GM12878 (cell line): ENCODE data around the gene TPPP3.

Experiments used
- FOXM1 ChIP-seq: IDR thresholded peaks from 2 replicates; pipeline ENCODE4 v1.6.1; 2012; ENCODE audit warnings: low read depth, mild to moderate bottlenecking, inconsistent platforms, low read length, moderate library complexity
- RAD21 ChIP-seq: IDR thresholded peaks from 2 replicates; pipeline ENCODE4 v1.6.1; 2011; ENCODE audit warnings: mild to moderate bottlenecking, low read depth, low read length, moderate library complexity; ENCODE audit not compliant: insufficient read depth
- SREBF1 ChIP-seq: IDR thresholded peaks from 2 replicates; pipeline ENCODE4 v1.6.1; 2012; ENCODE audit warnings: mild to moderate bottlenecking, low read length
- TF ChIP-seq, protein P1 (sequence below), 3 experiments: IDR thresholded peaks in 2 of 3; conservative IDR thresholded peaks in 1 of 3; 2 replicates each; pipeline ENCODE4 v1.5.1; 2011; ENCODE audit warnings: low read depth in 3 of 3, low read length in 3 of 3, mild to moderate bottlenecking in 3 of 3, control low read depth in 2 of 3, moderate library complexity in 2 of 3, inconsistent platforms in 1 of 3, mixed read lengths in 1 of 3; ENCODE audit not compliant: control insufficient read depth in 2 of 3, insufficient read depth in 1 of 3; ENCODE audit errors: extremely low read depth in 1 of 3

DNA sequence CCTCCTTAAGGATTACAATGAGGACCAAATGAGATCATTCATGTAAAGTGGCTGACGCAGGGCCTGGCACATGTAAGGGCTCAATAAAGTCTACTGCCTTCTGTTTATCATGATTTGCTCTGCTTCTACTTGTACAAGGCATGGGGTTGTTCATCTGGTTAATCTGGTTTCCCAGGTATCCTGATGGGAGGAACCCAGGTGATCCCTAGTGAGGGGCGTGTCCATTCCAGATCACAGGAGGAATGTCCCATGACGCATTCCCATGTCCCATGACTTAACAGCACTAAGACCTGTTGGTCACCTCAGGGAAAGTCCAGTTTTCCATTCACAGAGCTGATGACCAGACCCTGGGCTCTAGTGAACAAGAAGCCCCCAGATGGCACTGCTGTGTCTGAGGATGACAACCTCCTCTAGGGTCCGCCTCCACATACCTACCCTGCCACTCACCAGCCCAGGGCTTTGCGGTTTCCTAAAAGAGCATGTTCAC lies 11.5 kb upstream of the TPPP3 start:
- TF ChIP-seq RAD21 (no peak), SREBF1 (no peak), FOXM1 (no peak)
- TF ChIP-seq, protein P1, sequence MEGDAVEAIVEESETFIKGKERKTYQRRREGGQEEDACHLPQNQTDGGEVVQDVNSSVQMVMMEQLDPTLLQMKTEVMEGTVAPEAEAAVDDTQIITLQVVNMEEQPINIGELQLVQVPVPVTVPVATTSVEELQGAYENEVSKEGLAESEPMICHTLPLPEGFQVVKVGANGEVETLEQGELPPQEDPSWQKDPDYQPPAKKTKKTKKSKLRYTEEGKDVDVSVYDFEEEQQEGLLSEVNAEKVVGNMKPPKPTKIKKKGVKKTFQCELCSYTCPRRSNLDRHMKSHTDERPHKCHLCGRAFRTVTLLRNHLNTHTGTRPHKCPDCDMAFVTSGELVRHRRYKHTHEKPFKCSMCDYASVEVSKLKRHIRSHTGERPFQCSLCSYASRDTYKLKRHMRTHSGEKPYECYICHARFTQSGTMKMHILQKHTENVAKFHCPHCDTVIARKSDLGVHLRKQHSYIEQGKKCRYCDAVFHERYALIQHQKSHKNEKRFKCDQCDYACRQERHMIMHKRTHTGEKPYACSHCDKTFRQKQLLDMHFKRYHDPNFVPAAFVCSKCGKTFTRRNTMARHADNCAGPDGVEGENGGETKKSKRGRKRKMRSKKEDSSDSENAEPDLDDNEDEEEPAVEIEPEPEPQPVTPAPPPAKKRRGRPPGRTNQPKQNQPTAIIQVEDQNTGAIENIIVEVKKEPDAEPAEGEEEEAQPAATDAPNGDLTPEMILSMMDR (IDR thresholded peaks at IDR 0.05 in 2 of 3, conservative IDR thresholded peaks at IDR 0.05 in 1 of 3; ENCODE audit: control insufficient read depth in 2 of 3, extremely low read depth in 1 of 3, insufficient read depth in 1 of 3, low read depth in 3 of 3, low read length in 3 of 3) = no peak
